Muscle of leg (tissue), 11 donors: ENCODE data around the gene ANTXRL. TPM values are rescaled to one million over a fixed set of nuclear protein-coding genes. Genes with fewer than 3 reads are reported as not detected.
A peak's percentile ranks its signal among the peaks of the same experiment; 100 is the strongest.
"Not testable (repeated sequence)": the region's sequence is repeated elsewhere in the genome, so short reads cannot be mapped to it uniquely, and the experiment has no call there.

Source experiments
- DNase-seq: peaks from one replicate; pipeline ENCODE4 v3.0.0; 2013
- H3K27ac ChIP-seq: one replicate; pipeline ENCODE4 v1.5.1; 2013; ENCODE audit warnings: mild to moderate bottlenecking, low read length, control low read depth
- H3K27me3 ChIP-seq: one replicate; pipeline ENCODE4 v1.6.1; 2013; ENCODE audit warnings: low read length; ENCODE audit not compliant: control insufficient read depth, insufficient read depth
- H3K36me3 ChIP-seq: one replicate; pipeline ENCODE4 v1.6.1; 2013; ENCODE audit warnings: low read length; ENCODE audit not compliant: control insufficient read depth, insufficient read depth
- H3K4me1 ChIP-seq: one replicate; pipeline ENCODE4 v1.6.1; 2013; ENCODE audit warnings: low read length; ENCODE audit not compliant: control insufficient read depth, insufficient read depth
- H3K4me3 ChIP-seq: one replicate; pipeline ENCODE4 v1.5.1; 2013; ENCODE audit warnings: low read length, control low read depth
- H3K9me3 ChIP-seq: replicated peaks from 2 replicates; pipeline ENCODE4 v1.6.1; 2013; ENCODE audit warnings: low read depth, low read length; ENCODE audit not compliant: control insufficient read depth
- WGBS: methylation state at CpG from one replicate; pipeline ENCODE4 v1.1.5; 2013; ENCODE audit warnings: missing lambda C conversion rate; ENCODE audit not compliant: insufficient coverage; 5-methylcytosine and 5-hydroxymethylcytosine counted together
- polyA plus RNA-seq, 8 donors: library from polyadenylated mRNA; unstranded; fragments of 120-200 nt; gene quantifications; one replicate each; pipeline versions ENCODE4 v1.2.1 to v1.2.3, GENCODE V29; 2013; ENCODE audit warnings: inconsistent platforms in 1 of 8, low replicate concordance in 1 of 8; ENCODE audit not compliant: insufficient read length in 8 of 8, insufficient read depth in 1 of 8
- total RNA-seq: library from RNA; stranded (reverse); fragments of 120-200 nt; gene quantifications from one replicate; pipeline ENCODE4 v1.2.4, GENCODE V29; 2013

The ANTXRL gene
- total and polyA plus RNA-seq, 9 donors = not detected

- H3K27ac ChIP-seq = no peak overlapping the region
- peaks cover 2% of the 10 kb centered on the region for H3K27me3 ChIP-seq
- DNase-seq = no peak
- H3K36me3 ChIP-seq = no peaks in the 10 kb centered on the region
- H3K4me1 ChIP-seq = no peaks in the 10 kb centered on the region
- H3K4me3 ChIP-seq = no peak overlapping the region
- WGBS = 77% methylated on average over 5 of the region's 9 CpGs
- H3K9me3 ChIP-seq = no peaks in the 10 kb centered on the region
Observed at GRCh38 chr10:46273506-46274477, 13.0 kb upstream of the ANTXRL start.

- no peaks in the 10 kb centered on the region for H3K36me3 ChIP-seq
- no peaks in the 10 kb centered on the region for H3K9me3 ChIP-seq
- H3K4me1 ChIP-seq = peaks cover 3% of the 10 kb centered on the region
- no peak overlapping the region for H3K4me3 ChIP-seq
- H3K27ac ChIP-seq = no peak overlapping the region
- H3K27me3 ChIP-seq = peaks cover 9% of the 10 kb centered on the region
- no peak for DNase-seq
- WGBS = no CpG with 5 or more reads among the region's 2 CpGs
Observed at GRCh38 chr10:46277840-46278239, 9.0 kb upstream of the ANTXRL start.

- Histone ChIP-seq H3K27me3 (peaks cover 17% of the 10 kb centered on the region), H3K4me3 (peak overlapping the region; percentile 44)
- not testable (repeated sequence) for H3K27ac ChIP-seq, DNase-seq, H3K9me3 ChIP-seq, H3K4me1 ChIP-seq, H3K36me3 ChIP-seq
- 3% methylated on average over 20 of the region's 20 CpGs for WGBS
Observed at GRCh38 chr10:46282421-46282831, 4.4 kb upstream of the ANTXRL start.

GRCh38 chr10:46282842-46283574 is 3.8 kb upstream of the ANTXRL start:
- no peak overlapping the region for H3K27ac ChIP-seq
- peaks cover 17% of the 10 kb centered on the region for H3K27me3 ChIP-seq
- peak overlapping the region; percentile 44 for H3K4me3 ChIP-seq
- DNase-seq = peak; percentile 88
- H3K36me3 ChIP-seq = no peaks in the 10 kb centered on the region
- peaks cover 7% of the 10 kb centered on the region for H3K4me1 ChIP-seq
- 1% methylated on average over 31 of the region's 51 CpGs for WGBS
- H3K9me3 ChIP-seq = no peaks in the 10 kb centered on the region

GRCh38 chr10:46283580-46284285 is 3.1 kb upstream of the ANTXRL start:
- WGBS = 32% methylated on average over 5 of the region's 6 CpGs
- DNase-seq = no peak
- H3K27me3 ChIP-seq = peaks cover 20% of the 10 kb centered on the region
- H3K9me3 ChIP-seq = no peaks in the 10 kb centered on the region
- peak overlapping the region; percentile 61 for H3K4me3 ChIP-seq
- no peak overlapping the region for H3K27ac ChIP-seq
- no peaks in the 10 kb centered on the region for H3K36me3 ChIP-seq
- peaks cover 7% of the 10 kb centered on the region for H3K4me1 ChIP-seq

GRCh38 chr10:46284286-46285229 is 2.2 kb upstream of the ANTXRL start:
- 1% methylated on average over 69 of the region's 82 CpGs for WGBS
- Histone ChIP-seq H3K27ac (peak overlapping the region; percentile 42), H3K9me3 (no peaks in the 10 kb centered on the region), H3K4me3 (peak overlapping the region; percentile 61), H3K36me3 (no peaks in the 10 kb centered on the region), H3K4me1 (peaks cover 7% of the 10 kb centered on the region), H3K27me3 (peaks cover 20% of the 10 kb centered on the region)
- DNase-seq = peak; percentile 84

- Histone ChIP-seq H3K27ac (no peak overlapping the region), H3K27me3 (peaks cover 20% of the 10 kb centered on the region), H3K4me3 (peak overlapping the region; percentile 61), H3K36me3 (no peaks in the 10 kb centered on the region), H3K4me1 (peaks cover 7% of the 10 kb centered on the region), H3K9me3 (no peaks in the 10 kb centered on the region)
- no peak for DNase-seq
- no CpG with 5 or more reads among the region's 3 CpGs for WGBS
Observed at GRCh38 chr10:46285300-46285699, 1.5 kb upstream of the ANTXRL start.

GRCh38 chr10:46285966-46286620 is 704 bp upstream of the ANTXRL start:
- Histone ChIP-seq H3K4me1 (peaks cover 7% of the 10 kb centered on the region), H3K27me3 (peaks cover 20% of the 10 kb centered on the region), H3K9me3 (no peaks in the 10 kb centered on the region), H3K4me3 (no peak overlapping the region), H3K27ac (no peak overlapping the region), H3K36me3 (no peaks in the 10 kb centered on the region)
- 80% methylated on average over 5 of the region's 5 CpGs for WGBS
- no peak for DNase-seq
